T-helper 2 cell treated with Interferon-gamma antibody and Interleukin-4, amounts not matched to agents 5 μg/mL and 100 μg/mL, for 36 hours (primary cell): ENCODE data around the gene MXD4.
"Not testable (repeated sequence)": the region's sequence is repeated elsewhere in the genome, so short reads cannot be mapped to it uniquely, and the experiment has no call there.

Source experiments
- DNase-seq: peaks from one replicate; pipeline ENCODE4 v3.0.0; 2021; ENCODE audit warnings: low spot score
- H3K27ac Mint-ChIP-seq: one replicate; pipeline ENCODE4 v1.8.0; 2021; ENCODE audit warnings: mild to moderate bottlenecking, mixed read lengths
- H3K27me3 Mint-ChIP-seq: one replicate; pipeline ENCODE4 v1.8.0; 2021; ENCODE audit warnings: low read depth, mixed read lengths
- H3K36me3 Mint-ChIP-seq: one replicate; pipeline ENCODE4 v1.8.0; 2021; ENCODE audit warnings: low read depth, mixed read lengths
- H3K4me1 Mint-ChIP-seq: one replicate; pipeline ENCODE4 v1.8.0; 2021; ENCODE audit warnings: low read depth, mixed read lengths
- H3K4me3 Mint-ChIP-seq: one replicate; pipeline ENCODE4 v1.8.0; 2022; ENCODE audit warnings: mild to moderate bottlenecking, moderate library complexity, mixed read lengths
- H3K9me3 Mint-ChIP-seq: one replicate; pipeline ENCODE4 v1.8.0; 2021; ENCODE audit warnings: mixed read lengths

Gene MXD4

DNA sequence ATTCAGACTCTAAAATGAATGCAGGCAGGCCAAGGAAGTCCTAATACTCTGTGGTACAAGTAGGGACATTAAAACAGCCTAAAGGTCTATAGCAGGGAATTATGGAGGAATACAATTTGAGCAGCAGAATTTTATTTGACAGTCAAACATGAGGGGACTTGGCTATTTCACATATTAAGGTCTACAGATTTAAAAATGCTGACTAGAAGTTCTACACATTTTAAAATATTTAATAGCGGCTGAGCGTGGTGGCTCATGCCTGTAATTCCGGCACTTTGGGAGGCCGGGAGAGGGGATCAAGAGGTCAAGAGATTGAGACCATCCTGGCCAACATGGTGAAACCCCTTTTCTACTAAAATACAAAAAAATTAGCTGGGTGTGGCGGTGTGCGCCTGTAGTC is 30.8 kb downstream of the MXD4 start:
- no peak for DNase-seq
- H3K36me3 Mint-ChIP-seq, result peaks cover 46% of the 10 kb centered on the region
- H3K9me3 Mint-ChIP-seq, result no peaks in the 10 kb centered on the region
- H3K27me3 Mint-ChIP-seq, result no peaks in the 10 kb centered on the region
- no peak overlapping the region for H3K4me3 Mint-ChIP-seq
- no peak overlapping the region for H3K27ac Mint-ChIP-seq
- H3K4me1 Mint-ChIP-seq, result peaks cover 24% of the 10 kb centered on the region

DNA sequence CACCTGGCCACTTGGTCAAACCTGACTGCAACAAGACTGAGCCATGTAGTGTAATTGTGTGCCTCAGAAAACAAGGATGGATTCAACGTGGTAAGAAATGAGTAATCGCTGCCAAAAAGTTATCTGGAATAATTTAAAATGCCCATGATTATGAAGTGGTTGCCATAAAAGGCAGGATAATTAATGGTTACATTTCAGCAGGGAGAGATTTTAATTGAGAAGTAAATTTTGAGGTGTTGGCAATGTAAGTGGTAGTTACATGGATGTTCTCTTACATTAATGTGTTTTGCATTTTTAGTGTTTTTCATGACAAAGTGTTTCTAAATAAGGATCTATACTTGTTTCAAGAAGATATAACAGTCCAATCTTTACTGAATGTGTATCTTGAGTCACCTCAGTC is 35.6 kb downstream of the MXD4 start:
- Mint-ChIP-seq H3K9me3 (no peaks in the 10 kb centered on the region), H3K27me3 (no peaks in the 10 kb centered on the region), H3K36me3 (peaks cover 28% of the 10 kb centered on the region), H3K4me3 (no peak overlapping the region), H3K4me1 (peaks cover 6% of the 10 kb centered on the region), H3K27ac (no peak overlapping the region)
- DNase-seq, result no peak

DNA sequence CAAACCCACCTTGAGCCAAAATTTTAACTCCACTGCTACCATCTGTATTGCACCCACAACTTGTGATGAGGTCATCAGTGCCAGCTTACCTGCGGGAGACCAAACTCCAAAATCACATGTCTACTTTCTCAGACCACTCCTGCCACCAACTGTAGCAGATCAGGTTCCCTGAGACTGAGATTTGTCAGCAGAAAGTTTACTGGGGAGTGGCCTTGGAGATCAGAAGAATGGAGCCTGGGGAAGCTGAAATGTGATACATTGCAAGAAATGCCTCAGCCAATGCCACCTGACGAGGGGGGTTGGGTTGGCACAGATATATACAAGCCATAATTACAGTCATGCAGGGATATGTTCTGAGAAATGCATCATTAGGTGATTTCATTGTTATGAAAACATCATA is 39.1 kb downstream of the MXD4 start:
- Mint-ChIP-seq H3K27ac (no peak overlapping the region), H3K27me3 (no peaks in the 10 kb centered on the region), H3K4me3 (no peak overlapping the region), H3K4me1 (peaks cover 10% of the 10 kb centered on the region), H3K36me3 (peaks cover 16% of the 10 kb centered on the region), H3K9me3 (no peaks in the 10 kb centered on the region)
- DNase-seq, result no peak

DNA sequence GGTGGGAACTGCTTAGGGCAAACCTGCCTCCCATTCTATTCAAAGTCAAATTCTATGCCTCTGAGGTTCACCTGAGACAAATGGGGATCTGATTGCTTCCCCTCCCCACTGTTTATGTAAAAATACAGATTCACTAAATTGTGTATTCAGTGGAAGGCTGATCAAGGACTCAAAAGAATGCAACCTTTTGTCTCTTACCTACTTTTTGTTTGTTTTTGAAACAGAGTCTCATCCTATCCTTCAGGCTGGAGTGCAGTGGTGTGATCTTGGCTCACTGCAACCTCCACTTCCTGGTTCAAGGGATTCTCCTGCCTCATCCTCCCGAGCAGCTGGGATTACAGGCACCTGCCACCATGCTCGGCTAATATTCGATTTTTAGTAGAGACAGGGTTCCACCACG is 40.5 kb downstream of the MXD4 start:
- H3K4me1 Mint-ChIP-seq, result peaks cover 13% of the 10 kb centered on the region
- not testable (repeated sequence) for H3K27me3 Mint-ChIP-seq, H3K36me3 Mint-ChIP-seq, H3K4me3 Mint-ChIP-seq, H3K27ac Mint-ChIP-seq, DNase-seq, H3K9me3 Mint-ChIP-seq

DNA sequence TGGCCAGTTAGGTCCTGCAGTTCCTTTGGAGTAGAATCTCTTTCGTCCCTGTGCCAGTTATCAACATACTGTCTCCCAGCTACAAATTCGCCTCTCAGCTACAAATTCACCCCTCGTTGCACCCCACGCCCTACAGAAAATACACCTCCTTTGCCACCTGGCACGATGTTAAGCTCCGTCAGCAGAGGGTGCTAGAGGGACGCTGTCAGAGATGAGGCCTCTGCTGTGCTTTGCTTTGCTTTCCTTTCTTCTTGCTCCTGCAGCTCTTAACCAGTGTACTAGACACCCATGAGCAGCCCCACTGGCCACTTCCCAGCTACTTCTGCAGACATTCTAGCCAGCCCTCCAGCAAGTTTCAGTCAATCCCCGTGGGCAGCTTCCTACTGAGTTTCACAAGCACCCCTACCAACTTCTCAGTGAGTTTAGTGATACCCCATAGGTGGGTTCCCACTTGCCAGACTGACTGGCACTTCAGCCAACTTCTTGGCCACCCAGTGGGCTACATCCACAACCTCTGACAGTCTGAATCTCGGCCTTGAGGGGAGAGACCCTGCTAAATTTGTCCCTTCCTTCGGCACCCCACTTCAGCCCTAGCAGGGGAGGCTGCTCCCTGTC is 41.8 kb downstream of the MXD4 start:
- no peak overlapping the region for H3K4me3 Mint-ChIP-seq
- H3K4me1 Mint-ChIP-seq, result peaks cover 13% of the 10 kb centered on the region
- peaks cover 5% of the 10 kb centered on the region for H3K36me3 Mint-ChIP-seq
- H3K27ac Mint-ChIP-seq, result no peak overlapping the region
- H3K27me3 Mint-ChIP-seq, result no peaks in the 10 kb centered on the region
- peak; percentile 62 for DNase-seq
- H3K9me3 Mint-ChIP-seq, result no peaks in the 10 kb centered on the region

DNA sequence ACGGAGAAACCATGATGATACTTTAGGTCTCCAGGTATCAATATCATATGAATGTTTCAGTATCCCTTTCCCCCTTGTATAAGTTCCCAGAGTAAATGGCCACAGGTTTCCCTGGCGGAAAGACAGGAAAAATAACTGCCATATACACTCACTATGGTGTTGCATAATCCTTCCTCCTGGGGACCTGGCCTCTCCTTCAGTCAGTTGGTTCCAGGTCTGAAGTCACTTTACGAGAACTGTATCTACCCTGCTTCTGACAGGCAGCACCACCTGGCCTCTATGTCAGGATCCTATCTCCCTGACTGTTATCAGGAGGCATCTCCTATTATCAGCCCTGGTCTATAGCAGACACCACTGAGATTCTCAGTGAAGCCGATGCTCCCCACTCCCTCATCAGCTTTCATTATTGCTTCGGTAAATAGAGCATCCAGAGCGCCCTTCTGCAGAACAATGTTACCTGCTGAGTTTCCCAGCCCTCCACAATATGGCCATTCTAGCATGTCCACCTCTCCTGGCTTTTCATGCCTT is 42.6 kb downstream of the MXD4 start:
- Mint-ChIP-seq H3K9me3 (no peaks in the 10 kb centered on the region), H3K4me1 (peaks cover 13% of the 10 kb centered on the region), H3K27ac (no peak overlapping the region), H3K36me3 (peaks cover 5% of the 10 kb centered on the region), H3K27me3 (no peaks in the 10 kb centered on the region), H3K4me3 (no peak overlapping the region)
- DNase-seq, result no peak

DNA sequence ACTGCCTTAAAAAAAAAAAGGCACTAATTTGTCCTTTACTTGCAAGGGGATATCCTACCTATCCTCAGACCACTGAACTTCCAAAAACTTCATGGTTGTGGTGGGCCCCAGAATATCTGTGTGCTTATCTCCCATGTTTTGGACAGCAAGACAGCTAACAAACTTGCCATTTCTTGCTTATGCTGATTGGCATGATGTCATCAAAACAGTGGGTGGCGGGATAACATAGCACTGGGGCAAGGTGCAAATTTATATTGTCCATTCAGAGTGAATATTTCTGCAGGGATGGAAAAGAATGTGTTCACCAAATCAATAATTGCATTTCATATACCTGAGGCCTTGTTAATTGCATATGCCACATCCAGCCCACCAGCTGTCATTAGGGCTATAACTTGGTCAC is 43.5 kb downstream of the MXD4 start:
- no peak overlapping the region for H3K4me3 Mint-ChIP-seq
- DNase-seq, result no peak
- no peaks in the 10 kb centered on the region for H3K27me3 Mint-ChIP-seq
- peaks cover 13% of the 10 kb centered on the region for H3K4me1 Mint-ChIP-seq
- no peaks in the 10 kb centered on the region for H3K9me3 Mint-ChIP-seq
- peaks cover 5% of the 10 kb centered on the region for H3K36me3 Mint-ChIP-seq
- no peak overlapping the region for H3K27ac Mint-ChIP-seq

DNA sequence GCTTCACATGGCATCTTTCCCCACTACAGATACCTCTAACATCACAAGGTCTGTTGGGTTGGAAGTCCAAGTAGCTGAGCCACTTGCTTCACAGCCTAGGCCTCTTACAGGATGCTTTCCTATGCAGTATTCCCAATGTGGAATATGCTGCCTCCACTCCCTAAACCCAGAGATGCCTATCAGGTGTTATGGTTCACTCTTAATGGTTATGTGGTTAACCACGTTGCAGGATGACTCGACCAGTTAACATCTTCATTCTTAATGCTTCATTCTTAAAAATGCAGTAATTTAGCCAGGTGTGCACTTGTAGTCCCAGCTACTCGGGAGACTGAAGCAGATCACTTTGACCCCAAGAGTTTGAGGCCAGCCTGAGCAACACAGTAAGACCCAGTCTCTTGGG is 44.2 kb downstream of the MXD4 start:
- Mint-ChIP-seq H3K9me3 (no peaks in the 10 kb centered on the region), H3K36me3 (peaks cover 5% of the 10 kb centered on the region), H3K4me1 (peaks cover 13% of the 10 kb centered on the region), H3K27ac (no peak overlapping the region), H3K4me3 (no peak overlapping the region), H3K27me3 (no peaks in the 10 kb centered on the region)
- no peak for DNase-seq

DNA sequence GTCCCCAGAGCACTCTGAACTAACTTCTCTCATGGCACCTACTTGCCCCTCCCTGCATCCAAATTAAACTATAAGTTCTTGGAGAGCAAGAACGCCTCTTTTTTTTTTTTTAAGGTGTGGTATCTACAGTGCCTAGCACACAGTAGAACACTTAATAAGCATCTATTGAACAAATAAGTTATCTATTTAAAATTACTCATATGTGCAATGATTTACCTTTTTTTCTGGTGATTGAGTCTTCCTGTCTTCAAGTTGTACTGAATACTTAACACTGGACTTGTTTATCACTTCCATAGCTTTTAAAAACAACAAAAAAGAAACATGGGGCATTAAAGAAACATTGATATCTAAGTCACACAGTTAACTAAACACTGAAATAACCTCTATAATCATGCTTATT is 49.1 kb downstream of the MXD4 start:
- Mint-ChIP-seq H3K27me3 (no peaks in the 10 kb centered on the region), H3K4me1 (peaks cover 5% of the 10 kb centered on the region), H3K27ac (no peak overlapping the region), H3K9me3 (no peaks in the 10 kb centered on the region), H3K36me3 (no peaks in the 10 kb centered on the region), H3K4me3 (no peak overlapping the region)
- DNase-seq, result no peak

DNA sequence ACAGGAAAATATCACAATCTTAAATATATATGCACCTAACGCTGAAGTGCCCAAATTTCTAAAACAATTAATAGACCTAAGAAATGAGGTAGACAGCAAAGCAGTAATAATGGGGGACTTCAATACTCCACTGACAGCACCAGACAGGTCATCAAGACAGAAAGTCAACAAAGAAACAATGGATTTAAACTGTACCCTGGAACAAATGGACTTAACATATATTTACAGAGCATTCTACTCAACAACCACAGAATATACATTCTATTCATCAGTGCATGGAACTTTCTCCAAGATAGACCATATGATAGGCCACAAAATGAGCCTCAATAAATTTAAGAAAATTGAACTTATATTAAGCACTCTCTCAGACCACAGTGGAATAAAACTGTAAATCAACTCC is 59.1 kb downstream of the MXD4 start:
- not testable (repeated sequence) for H3K9me3 Mint-ChIP-seq, H3K27ac Mint-ChIP-seq, H3K4me3 Mint-ChIP-seq, H3K4me1 Mint-ChIP-seq, DNase-seq, H3K27me3 Mint-ChIP-seq, H3K36me3 Mint-ChIP-seq
